ENCODE results near the gene MINAR2. TPM values are rescaled to one million over a fixed set of nuclear protein-coding genes. Genes with fewer than 3 reads are reported as not detected.
A peak's percentile ranks its signal among the peaks of the same experiment; 100 is the strongest.

Gene MINAR2
- total RNA-seq, 1 donor from 2014 or later: not detected

DNA sequence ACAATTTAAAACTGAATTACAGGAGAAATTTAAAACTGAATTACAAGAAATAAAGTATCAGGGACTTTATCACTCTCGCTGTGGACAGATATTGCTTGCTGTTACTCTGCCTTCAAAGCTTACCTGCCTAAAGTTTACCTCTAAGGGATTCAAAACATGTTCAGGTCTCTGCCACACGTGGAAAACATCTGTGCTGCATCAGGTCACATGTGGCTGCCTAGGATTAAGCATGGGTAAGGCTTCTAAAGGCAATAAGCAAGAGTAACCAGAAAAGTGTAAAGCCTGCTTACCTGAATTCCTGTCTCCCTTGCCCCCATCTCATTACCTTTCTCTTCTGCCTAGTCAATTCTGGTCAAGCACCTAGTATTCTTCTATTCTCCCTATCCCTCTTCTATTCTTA is 18.9 kb downstream of the MINAR2 start:
- no peaks in the 10 kb centered on the region for H3K36me3 Mint-ChIP-seq (ENCODE audit: unreplicated experiment)
- TF ChIP-seq, protein P1, sequence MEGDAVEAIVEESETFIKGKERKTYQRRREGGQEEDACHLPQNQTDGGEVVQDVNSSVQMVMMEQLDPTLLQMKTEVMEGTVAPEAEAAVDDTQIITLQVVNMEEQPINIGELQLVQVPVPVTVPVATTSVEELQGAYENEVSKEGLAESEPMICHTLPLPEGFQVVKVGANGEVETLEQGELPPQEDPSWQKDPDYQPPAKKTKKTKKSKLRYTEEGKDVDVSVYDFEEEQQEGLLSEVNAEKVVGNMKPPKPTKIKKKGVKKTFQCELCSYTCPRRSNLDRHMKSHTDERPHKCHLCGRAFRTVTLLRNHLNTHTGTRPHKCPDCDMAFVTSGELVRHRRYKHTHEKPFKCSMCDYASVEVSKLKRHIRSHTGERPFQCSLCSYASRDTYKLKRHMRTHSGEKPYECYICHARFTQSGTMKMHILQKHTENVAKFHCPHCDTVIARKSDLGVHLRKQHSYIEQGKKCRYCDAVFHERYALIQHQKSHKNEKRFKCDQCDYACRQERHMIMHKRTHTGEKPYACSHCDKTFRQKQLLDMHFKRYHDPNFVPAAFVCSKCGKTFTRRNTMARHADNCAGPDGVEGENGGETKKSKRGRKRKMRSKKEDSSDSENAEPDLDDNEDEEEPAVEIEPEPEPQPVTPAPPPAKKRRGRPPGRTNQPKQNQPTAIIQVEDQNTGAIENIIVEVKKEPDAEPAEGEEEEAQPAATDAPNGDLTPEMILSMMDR (IDR thresholded peaks at IDR 0.05): no peak
- no peak for DNase-seq (ENCODE audit: extremely low spot score, unreplicated experiment)
- H3K4me3 Mint-ChIP-seq (ENCODE audit: unreplicated experiment): no peak overlapping the region
- H3K9me3 Mint-ChIP-seq (ENCODE audit: unreplicated experiment): no peaks in the 10 kb centered on the region
- peaks cover 6% of the 10 kb centered on the region for H3K4me1 Mint-ChIP-seq (ENCODE audit: unreplicated experiment)
- no peak overlapping the region for H3K27ac Mint-ChIP-seq (ENCODE audit: unreplicated experiment)
- H3K27me3 Mint-ChIP-seq (ENCODE audit: unreplicated experiment): peaks cover 3% of the 10 kb centered on the region

DNA sequence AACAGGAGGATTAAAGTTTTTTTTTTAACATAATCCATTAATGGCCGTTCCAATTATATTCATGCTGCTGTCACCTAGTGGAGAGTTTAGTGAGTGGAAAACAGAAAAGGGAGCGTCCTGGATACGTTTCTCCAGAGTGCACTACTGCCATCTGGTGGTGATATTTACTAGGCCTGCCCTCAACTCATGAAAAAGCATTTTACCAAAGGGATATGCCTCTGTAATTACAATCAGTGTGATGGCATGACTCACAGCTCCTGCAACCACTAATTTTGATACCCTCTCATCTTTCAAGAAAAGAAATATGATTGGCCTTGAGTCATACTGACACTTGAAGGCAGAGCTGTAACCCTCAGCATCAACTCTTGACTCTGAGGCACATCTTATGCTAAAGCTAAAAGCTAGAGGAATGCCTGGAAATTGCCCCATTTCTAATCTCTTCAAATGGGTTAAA is 20.1 kb downstream of the MINAR2 start:
- H3K27ac Mint-ChIP-seq (ENCODE audit: unreplicated experiment): no peak overlapping the region
- peak; percentile 86 for DNase-seq (ENCODE audit: extremely low spot score, unreplicated experiment)
- no peaks in the 10 kb centered on the region for H3K9me3 Mint-ChIP-seq (ENCODE audit: unreplicated experiment)
- H3K4me3 Mint-ChIP-seq (ENCODE audit: unreplicated experiment): peak overlapping the region; percentile 42
- no peaks in the 10 kb centered on the region for H3K36me3 Mint-ChIP-seq (ENCODE audit: unreplicated experiment)
- TF ChIP-seq, protein P1 (IDR thresholded peaks at IDR 0.05): peak; percentile 100
- peaks cover 3% of the 10 kb centered on the region for H3K27me3 Mint-ChIP-seq (ENCODE audit: unreplicated experiment)
- H3K4me1 Mint-ChIP-seq (ENCODE audit: unreplicated experiment): peaks cover 6% of the 10 kb centered on the region

DNA sequence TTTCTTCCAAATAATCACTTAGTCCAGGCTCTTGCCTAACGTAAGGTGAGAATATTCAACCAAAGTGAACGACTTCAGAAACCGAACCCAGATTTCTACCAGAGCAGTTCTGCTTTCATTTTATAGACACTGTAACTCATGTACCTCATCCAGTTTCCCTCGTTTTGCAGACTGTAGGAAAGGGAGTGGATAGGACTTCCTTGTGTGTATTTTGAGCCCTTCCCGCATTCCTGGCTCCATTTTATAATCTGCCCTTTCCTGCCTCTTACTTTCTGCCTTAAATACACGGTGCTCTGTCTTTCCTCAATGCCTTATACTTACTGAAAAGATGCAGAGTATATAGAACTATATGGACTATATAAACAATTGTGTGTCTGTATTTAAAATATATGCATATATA is 20.8 kb downstream of the MINAR2 start:
- Mint-ChIP-seq H3K4me1 (ENCODE audit: unreplicated experiment) (peaks cover 6% of the 10 kb centered on the region), H3K4me3 (ENCODE audit: unreplicated experiment) (no peak overlapping the region), H3K9me3 (ENCODE audit: unreplicated experiment) (no peaks in the 10 kb centered on the region), H3K27ac (ENCODE audit: unreplicated experiment) (no peak overlapping the region), H3K27me3 (ENCODE audit: unreplicated experiment) (peaks cover 3% of the 10 kb centered on the region), H3K36me3 (ENCODE audit: unreplicated experiment) (no peaks in the 10 kb centered on the region)
- TF ChIP-seq, protein P1 (IDR thresholded peaks at IDR 0.05): no peak
- no peak for DNase-seq (ENCODE audit: extremely low spot score, unreplicated experiment)

DNA sequence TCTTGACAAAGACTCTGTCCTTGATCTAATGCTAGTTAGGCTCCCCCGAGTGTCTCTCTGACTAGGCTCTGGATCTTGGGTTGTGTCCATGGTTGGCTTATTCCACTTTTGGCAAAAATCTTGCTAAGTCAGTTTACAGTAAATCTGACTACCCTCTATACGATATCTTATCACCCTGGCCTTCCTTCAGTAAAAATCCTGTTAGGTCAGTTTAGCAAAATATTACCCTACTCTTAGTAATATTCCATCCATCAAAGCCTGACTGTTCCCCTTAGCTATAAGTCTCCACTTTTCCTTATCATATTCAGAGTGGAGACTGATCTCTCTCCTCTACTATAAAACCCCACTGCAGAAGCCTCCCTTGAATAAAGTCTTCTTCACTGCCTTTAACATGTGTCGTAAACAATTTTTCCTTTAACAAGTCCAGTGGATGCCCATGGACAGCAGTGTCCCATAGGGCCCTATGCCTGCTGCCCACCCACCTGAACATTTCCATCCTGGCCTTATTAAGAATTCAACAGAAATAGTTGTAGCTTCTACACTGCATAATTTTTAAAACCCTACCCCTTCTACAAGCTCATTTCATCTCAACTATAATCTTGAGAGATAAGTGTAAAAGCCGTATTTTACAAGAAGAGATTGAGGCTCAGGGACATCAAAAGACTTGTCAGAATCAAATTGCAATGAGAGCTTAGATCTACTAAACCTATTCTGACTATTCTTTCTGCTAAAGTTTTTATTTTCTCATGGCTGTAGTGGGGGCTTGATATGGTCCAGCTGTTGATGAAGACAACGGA is 22.3 kb downstream of the MINAR2 start:
- H3K4me1 Mint-ChIP-seq (ENCODE audit: unreplicated experiment): peaks cover 6% of the 10 kb centered on the region
- TF ChIP-seq, protein P1 (IDR thresholded peaks at IDR 0.05): no peak
- H3K4me3 Mint-ChIP-seq (ENCODE audit: unreplicated experiment): no peak overlapping the region
- H3K9me3 Mint-ChIP-seq (ENCODE audit: unreplicated experiment): no peaks in the 10 kb centered on the region
- peaks cover 3% of the 10 kb centered on the region for H3K27me3 Mint-ChIP-seq (ENCODE audit: unreplicated experiment)
- no peaks in the 10 kb centered on the region for H3K36me3 Mint-ChIP-seq (ENCODE audit: unreplicated experiment)
- DNase-seq (ENCODE audit: extremely low spot score, unreplicated experiment): no peak
- no peak overlapping the region for H3K27ac Mint-ChIP-seq (ENCODE audit: unreplicated experiment)

DNA sequence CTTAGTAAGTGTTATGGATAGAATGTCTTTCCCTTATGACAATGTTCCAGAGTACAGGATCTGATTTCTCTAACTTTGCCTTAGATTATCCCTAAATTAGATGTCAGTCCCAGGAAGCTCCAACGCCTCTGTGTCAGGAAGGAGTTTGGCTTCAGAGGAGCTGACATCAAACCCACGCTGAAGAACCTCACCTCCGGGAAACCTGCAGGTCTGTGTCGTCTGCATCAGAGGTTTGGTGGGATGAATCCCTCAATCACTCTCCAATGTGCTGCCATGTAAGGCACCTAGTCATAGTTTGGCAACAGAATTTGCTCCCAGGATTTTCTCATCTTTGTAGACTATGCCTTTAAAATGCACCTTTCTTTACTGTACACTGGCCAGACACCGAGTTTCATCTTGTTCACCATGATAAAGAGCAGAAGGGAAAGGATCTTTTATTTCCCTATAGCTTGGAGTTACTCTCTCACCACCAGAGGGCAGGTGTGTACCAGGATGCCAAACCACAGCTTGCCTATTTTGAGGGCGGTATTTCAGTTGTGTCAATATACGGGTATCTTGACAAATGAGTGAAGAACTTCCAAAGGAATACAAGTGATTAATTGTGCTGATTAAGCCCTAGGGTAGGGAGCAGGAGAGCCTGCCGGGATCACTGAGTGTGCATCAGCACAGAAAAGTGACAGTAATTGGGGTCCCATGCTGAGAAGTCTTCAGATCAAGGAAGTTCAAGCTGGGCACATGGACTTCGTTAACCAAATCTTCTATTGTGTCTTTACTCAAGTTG is 23.4 kb downstream of the MINAR2 start:
- H3K9me3 Mint-ChIP-seq (ENCODE audit: unreplicated experiment): no peaks in the 10 kb centered on the region
- DNase-seq (ENCODE audit: extremely low spot score, unreplicated experiment): no peak
- peaks cover 3% of the 10 kb centered on the region for H3K27me3 Mint-ChIP-seq (ENCODE audit: unreplicated experiment)
- no peak overlapping the region for H3K4me3 Mint-ChIP-seq (ENCODE audit: unreplicated experiment)
- H3K36me3 Mint-ChIP-seq (ENCODE audit: unreplicated experiment): no peaks in the 10 kb centered on the region
- TF ChIP-seq, protein P1 (IDR thresholded peaks at IDR 0.05): peak; percentile 90
- H3K27ac Mint-ChIP-seq (ENCODE audit: unreplicated experiment): no peak overlapping the region
- peaks cover 6% of the 10 kb centered on the region for H3K4me1 Mint-ChIP-seq (ENCODE audit: unreplicated experiment)

Measured in osteocyte (in vitro differentiated cells).